ENCODE data around the gene FARS2.

FARS2 gene

GRCh38 chr6:5331845-5332442, 70.6 kb downstream of the FARS2 start:
- no peak for DNase-seq

- peak; percentile 65 for DNase-seq
Observed at GRCh38 chr6:5333658-5334057, 72.3 kb downstream of the FARS2 start.

- peak; percentile 43 for DNase-seq
Observed at GRCh38 chr6:5334341-5334740, 73.0 kb downstream of the FARS2 start.

GRCh38 chr6:5335020-5335419, 73.7 kb downstream of the FARS2 start:
- no peak for DNase-seq

- DNase-seq: no peak
Observed at GRCh38 chr6:5337573-5337972, 76.3 kb downstream of the FARS2 start.

- DNase-seq: no peak
Observed at GRCh38 chr6:5338177-5338960, 77.1 kb downstream of the FARS2 start.

GRCh38 chr6:5339786-5340185, 78.5 kb downstream of the FARS2 start:
- no peak for DNase-seq

- DNase-seq: no peak
Observed at GRCh38 chr6:5341845-5342244, 80.5 kb downstream of the FARS2 start.

GRCh38 chr6:5343998-5344397, 82.7 kb downstream of the FARS2 start:
- no peak for DNase-seq

GRCh38 chr6:5345324-5345723, 84.0 kb downstream of the FARS2 start:
- DNase-seq: no peak

GRCh38 chr6:5351552-5352210, 90.4 kb downstream of the FARS2 start:
- DNase-seq: no peak

GRCh38 chr6:5353971-5354370, 92.7 kb downstream of the FARS2 start:
- DNase-seq: no peak

GRCh38 chr6:5357486-5357885, 96.2 kb downstream of the FARS2 start:
- DNase-seq: no peak

- peak; percentile 16 for DNase-seq
Observed at GRCh38 chr6:5359417-5359816, 98.1 kb downstream of the FARS2 start.

GRCh38 chr6:5361396-5361795, 100.1 kb downstream of the FARS2 start:
- DNase-seq: no peak

GRCh38 chr6:5365436-5366195, 104.3 kb downstream of the FARS2 start:
- no peak for DNase-seq

GRCh38 chr6:5366941-5367340, 105.6 kb downstream of the FARS2 start:
- DNase-seq: no peak

- no peak for DNase-seq
Observed at GRCh38 chr6:5367510-5367909, 106.2 kb downstream of the FARS2 start.

- no peak for DNase-seq
Observed at GRCh38 chr6:5373430-5373829, 112.1 kb downstream of the FARS2 start.

GRCh38 chr6:5378331-5378730, 117.0 kb downstream of the FARS2 start:
- DNase-seq: no peak

GRCh38 chr6:5379647-5380242, 118.4 kb downstream of the FARS2 start:
- DNase-seq: peak; percentile 38

GRCh38 chr6:5383856-5384255, 122.5 kb downstream of the FARS2 start:
- DNase-seq: no peak

GRCh38 chr6:5384276-5384675, 123.0 kb downstream of the FARS2 start:
- DNase-seq: no peak

Measured in NCI-H774 (cell line).